ENCODE data around the gene GTF2E1. TPM values are rescaled to one million over a fixed set of nuclear protein-coding genes. Genes with fewer than 3 reads are reported as not detected.
A peak's percentile ranks its signal among the peaks of the same experiment; 100 is the strongest.

Gene GTF2E1
- total and polyA plus RNA-seq, 10 of the 15 experiments (the other 5 are each of a cell fraction or from before 2014, with no cell fraction given) = 9.2 to 24.9 (median 16.2) TPM

- TF ChIP-seq CUX1 (IDR thresholded peaks at IDR 0.05; ENCODE audit: insufficient replicate concordance, low read depth, low read length) (no peak), IKZF1 (conservative IDR thresholded peaks at IDR 0.05) (peak; percentile 89), STAT3 (IDR thresholded peaks at IDR 0.05; ENCODE audit: low read depth, low read length) (no peak), NFXL1 (IDR thresholded peaks at IDR 0.05; ENCODE audit: borderline replicate concordance) (no peak), MTA3 (IDR thresholded peaks at IDR 0.05; ENCODE audit: borderline replicate concordance, low read length) (no peak), KDM1A (IDR thresholded peaks at IDR 0.05; ENCODE audit: borderline replicate concordance) (no peak), STAT1 (conservative IDR thresholded peaks at IDR 0.05) (peak; percentile 18; the same call in 1 of the 2 replicates), ZBTB11 (CRISPR knock-in tag; IDR thresholded peaks at IDR 0.05) (no peak), NKRF (conservative IDR thresholded peaks at IDR 0.05) (0 out of 2 replicates have a peak, but pooled peaks have one; percentile 2), ESRRA (IDR thresholded peaks at IDR 0.05; ENCODE audit: low read length) (no peak), ZNF207 (IDR thresholded peaks at IDR 0.05; ENCODE audit: borderline replicate concordance) (no peak; the same call in 1 of the 2 replicates), CBX5 (IDR thresholded peaks at IDR 0.05; ENCODE audit: low read depth) (peak; percentile 7; the same call in 1 of the 2 replicates), NFYA (IDR thresholded peaks at IDR 0.05; ENCODE audit: borderline replicate concordance, low read depth, low read length) (peak; percentile 73), MEF2B (IDR thresholded peaks at IDR 0.05; ENCODE audit: partially characterized antibody, poor library complexity, severe bottlenecking) (peak; percentile 70), FOXM1 (IDR thresholded peaks at IDR 0.05; ENCODE audit: low read depth, low read length) (no peak), ATF7 (IDR thresholded peaks at IDR 0.05; ENCODE audit: low read depth) (peak; percentile 57; the same call in 1 of the 2 replicates)
Measured at GRCh38 chr3:120742198-120742848, at the start of gene GTF2E1, which contains the start of gene RABL3 (continued).
